Measurements from ENCODE around the gene BICD2. TPM values are rescaled to one million over a fixed set of nuclear protein-coding genes. Genes with fewer than 3 reads are reported as not detected.
A peak's percentile ranks its signal among the peaks of the same experiment; 100 is the strongest.

The BICD2 gene
- total RNA-seq, 1 donor from 2014 or later: 52.5 TPM

DNA sequence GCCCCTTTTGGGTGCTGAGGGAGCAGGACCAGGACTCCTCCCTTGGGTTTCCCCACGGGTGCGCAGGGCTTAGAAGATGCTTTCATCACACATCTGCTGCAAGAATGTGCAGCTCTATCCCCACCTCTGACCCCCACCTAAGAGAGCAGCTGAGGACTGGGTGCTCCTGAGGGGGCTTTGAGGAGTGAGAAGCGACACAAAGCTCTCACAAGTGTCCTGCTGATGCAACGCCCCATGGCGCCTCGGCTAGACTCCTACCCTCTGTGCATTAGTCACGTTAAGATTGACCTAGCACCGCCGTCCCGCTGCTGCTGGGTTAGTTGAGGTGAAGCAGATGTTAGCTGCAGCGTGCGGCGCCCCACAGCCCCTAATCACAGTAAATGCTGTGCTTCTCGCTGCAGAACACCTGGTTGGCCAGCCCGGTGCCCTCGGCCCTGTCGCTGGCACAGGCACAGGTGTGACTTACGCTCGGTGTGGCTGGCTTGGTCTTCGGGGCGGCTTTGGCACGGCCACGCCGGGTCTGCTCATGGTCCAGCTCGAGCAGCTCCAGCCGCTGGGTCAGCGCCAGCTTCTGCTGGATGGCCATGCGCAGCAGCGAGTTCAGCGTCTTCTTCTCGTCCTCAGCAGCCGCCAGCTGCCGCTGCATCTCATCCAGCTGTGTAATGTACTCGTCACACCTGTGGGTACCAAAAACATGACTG lies 49.7 kb downstream of the BICD2 start:
- no peak for DNase-seq (ENCODE audit: low spot score)

DNA sequence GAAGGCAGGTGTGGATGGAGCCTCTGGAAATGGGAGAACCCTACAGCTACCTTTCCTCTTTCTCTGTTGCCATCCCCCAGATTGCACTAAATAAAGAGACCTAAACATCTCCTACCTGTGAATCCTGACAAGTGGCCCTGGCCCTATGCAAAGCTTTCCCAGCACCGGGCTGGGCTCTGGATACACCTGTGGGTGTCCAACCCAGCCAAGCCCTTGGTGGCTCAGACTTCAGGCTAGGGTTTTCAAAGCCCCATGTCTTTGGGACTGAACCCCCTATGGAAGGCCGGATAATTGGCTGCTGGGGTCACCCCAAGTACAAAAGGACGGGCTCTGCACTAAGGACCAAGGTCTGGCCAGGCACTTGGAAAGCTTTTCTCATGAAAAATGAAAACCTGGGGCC lies 50.6 kb downstream of the BICD2 start:
- DNase-seq (ENCODE audit: low spot score): no peak

DNA sequence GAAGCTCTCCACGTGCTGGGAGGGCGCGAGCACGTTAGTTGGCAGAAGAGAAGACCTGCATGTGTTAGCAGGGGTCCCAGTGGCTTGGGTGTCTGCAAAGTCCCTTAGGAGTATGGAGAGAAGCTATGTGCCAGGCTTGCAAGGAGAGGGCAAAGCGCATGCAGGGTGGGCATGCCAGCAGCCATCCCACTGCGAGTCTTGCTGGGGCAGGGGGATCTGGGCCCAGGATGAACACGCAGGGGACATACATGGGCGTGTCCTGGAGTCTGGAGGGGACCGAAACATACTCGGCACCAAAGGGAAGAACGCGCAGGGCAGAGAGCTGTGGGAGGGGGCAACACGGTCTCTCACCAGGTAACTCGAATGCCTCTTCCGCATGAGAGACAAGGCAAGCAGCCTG lies 51.1 kb downstream of the BICD2 start:
- DNase-seq (ENCODE audit: low spot score): no peak

DNA sequence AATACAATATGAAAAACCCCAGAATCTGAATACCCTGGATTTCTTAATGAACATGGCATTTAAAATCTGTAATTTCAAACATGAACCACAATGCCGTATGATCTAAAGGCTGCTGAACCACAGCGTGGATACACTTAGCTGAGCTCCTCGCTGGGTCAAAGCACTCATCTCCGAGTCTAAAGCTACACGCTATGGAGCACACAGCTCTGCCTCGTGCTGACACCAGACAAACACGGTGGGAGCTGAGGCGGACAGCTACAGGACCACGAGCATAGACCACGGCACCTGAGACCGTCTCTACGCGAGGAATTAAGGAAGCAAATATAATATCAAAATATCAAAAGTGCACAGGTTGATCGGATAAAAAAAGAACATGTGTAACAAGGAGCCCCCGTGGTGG lies 51.9 kb downstream of the BICD2 start:
- no peak for DNase-seq (ENCODE audit: low spot score)

DNA sequence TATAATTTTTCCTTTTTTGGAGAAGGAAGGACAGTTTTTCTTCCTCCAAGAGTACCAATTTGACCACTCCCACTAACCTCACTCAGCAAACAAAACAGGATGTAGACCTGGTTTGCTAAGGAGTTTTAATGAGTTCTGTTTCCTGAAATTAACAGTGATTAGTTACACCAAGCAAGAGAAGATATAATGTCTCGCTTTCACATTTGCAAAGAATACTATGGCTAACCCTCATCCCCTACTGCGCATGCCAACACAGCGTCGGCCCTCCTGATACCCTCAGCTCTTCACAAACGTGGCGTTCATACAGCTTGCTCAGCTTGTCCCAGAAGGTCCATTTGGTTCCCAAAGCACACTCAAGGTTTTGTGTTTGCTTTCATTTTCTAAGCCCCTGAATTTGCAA lies 52.8 kb downstream of the BICD2 start:
- DNase-seq (ENCODE audit: low spot score): no peak

DNA sequence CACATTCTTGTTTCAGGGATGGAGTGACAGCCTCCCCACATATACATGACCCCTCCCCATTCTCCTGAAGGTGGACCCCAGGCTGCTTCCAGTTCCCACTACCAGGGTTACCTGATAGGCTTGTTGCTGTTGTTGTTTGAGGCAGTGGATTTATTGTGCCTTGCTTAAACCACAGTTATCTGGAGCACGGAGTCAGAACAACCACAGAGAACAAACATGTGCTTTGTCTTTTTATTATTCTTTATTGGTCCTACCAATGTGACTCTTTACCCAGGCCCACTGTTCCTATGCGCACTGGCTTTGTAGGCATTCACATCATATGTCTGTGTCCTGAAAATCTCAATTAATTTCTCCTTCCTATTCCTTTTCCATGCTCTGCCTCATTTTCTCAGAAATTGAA lies 53.5 kb downstream of the BICD2 start:
- no peak for DNase-seq (ENCODE audit: low spot score)

DNA sequence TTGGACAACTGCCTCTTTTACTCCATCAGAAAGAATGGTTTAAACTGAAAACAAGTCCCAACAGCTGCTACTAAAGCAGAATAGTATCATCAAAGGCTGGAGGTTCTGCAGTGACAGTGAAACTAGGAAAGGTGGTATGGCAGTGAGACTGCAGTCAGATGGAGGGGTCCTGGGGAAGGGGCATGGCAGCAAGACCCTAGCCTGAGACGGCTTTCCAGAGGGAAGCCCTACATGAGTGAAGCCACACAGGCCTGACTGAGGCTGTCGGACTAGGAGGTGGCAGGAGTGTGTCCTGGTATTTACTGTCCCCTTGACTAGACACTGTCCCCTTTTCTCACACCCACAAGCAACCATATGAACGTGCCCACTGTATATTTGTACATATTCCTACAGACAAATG lies 54.3 kb downstream of the BICD2 start:
- DNase-seq (ENCODE audit: low spot score): no peak

DNA sequence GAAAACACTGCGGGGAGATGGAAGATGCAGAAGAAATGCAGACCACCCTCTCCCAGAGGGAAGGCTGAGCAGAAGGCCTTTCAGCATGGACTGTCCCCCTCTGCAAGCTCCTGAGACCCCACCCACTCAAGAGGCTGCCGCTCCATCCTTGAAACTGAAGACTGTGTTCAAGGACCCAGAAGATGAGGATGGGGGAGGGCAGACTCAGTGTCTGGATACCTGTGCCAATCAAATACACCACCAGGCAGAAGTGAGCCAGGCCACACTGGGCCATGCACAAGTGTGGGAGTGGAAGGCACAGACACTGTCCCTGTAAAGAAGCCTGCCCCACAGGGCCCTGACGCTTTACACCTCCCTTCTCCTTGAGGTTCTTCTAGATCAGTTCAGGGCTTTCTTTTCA lies 54.7 kb downstream of the BICD2 start:
- no peak for DNase-seq (ENCODE audit: low spot score)

DNA sequence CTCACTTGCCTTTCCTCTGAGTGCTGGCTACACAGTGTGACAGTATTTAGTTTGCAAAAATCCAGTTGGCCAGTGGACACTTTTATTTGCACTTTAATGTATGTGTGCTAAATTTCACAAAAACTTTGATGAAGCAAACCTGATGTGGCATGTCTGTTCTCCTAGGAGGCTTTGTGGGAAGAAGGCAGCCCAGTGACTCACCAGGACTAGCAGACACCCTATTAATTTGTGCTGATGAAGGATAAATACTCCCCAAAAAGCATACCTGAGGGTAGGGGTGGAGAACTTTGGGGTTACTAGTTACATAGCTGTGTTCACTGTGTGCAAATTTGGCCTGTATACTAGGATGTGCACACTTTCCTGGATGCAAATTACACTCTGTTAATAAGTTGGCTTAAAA lies 55.4 kb downstream of the BICD2 start:
- no peak for DNase-seq (ENCODE audit: low spot score)

DNA sequence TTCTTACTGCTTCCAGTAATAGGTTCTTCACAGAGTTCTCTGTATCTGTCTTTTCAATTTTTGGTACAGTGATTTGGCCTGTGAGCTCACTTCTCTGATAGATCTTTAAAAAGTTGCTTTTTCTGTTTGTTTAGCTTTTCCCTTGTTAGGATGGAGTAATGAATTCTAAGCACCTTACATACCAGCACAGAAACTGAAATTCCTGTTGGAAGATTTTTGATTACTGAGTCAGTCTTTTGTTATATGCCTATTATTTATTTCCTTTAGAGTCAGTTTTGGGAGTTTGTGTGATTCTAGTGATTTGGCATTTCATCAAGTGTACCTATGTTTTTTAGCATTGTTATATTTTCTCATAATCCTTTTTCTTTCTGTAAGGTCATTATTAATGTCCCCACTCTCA lies 57.1 kb downstream of the BICD2 start:
- DNase-seq (ENCODE audit: low spot score): no peak

DNA sequence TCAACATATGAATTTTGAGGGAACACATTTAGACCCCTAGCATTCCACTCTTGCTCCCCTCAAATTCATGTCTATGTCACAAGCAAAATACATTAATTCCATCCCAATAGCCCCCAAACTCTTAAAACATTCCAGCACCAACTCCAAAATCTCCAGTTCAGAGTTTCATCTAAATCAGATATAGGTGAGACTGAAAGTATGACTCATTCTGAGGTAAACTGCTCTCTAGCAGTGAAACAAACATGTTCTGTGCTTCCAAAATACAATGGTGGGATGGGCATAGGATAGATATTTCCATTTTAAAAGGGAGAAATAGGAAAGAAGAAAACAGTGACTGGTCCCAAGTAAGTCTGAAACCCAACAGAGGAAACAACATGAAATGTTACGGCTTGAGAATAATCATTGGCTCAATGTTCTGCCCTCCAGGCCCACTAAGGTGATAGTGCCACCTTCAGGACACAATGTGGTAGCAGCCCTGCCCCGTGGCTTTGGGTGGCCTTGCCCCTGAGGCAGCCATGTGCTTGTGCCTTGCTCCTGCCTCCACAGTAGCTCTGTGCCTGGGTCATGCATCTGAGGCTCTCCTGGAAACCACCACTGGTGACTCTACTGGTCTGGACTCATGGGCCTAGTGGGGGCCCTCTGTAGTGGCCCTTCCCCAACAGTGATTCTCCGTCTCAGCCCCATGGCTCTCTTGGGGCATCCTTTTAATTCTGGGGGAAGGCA lies 58.3 kb downstream of the BICD2 start:
- DNase-seq (ENCODE audit: low spot score): no peak

DNA sequence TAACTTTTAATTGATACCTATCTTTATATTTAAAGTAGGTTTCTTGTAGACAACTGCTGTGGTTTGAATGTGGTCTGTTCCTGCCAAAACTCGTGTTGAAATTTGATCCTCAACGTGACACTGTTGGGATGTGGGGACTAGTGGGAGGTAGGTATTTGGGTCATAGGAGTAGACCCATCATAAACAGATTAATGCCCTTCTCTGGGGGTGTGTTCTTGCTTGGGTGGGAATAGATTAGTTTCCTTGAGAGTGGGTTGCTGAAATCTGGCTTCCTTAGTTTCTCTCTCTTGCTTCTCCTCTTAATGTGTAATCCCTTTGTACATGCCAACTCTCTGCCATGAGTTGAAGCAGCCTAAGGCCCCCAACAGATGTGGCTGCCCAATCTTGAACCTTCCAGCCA lies 60.1 kb downstream of the BICD2 start:
- DNase-seq (ENCODE audit: low spot score): no peak

DNA sequence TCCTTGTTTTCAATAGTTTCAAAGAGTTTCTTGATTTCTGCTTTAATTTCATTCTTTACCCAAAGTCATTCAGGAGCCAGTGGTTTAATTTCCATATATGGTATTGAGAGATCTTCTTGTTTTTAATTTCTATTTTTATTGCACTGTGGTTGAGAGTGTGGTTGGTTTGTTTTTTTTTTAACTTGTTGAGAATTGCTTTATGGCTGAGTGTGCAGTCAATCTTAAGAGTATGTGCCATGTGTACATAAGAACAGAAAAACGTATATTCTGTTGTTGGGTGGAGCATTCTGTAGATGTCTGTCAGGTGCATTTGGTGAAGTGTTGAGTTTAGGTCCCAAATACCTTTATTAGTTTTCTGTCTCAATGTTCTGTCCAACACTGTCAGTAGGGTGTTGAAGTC lies 68.0 kb downstream of the BICD2 start:
- no peak for DNase-seq (ENCODE audit: low spot score)

DNA sequence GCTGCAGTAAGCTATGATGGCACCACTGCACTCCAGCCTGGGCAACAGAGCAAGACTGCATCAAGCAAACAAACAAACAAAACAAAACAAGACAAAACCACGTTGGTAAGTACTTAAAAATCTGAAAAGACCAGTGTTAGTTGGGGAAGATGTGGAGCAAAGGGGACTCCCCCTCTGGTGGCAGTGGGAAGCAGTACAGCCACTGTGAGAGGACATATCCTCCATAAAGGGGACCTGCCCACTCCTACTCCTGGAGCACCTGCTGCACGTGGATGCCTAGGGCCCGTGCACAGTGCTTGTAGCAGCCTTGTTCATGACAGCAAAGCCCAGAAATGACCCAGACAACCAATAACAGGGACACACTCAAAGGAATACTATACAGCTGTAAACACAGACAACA lies 77.7 kb downstream of the BICD2 start:
- DNase-seq (ENCODE audit: low spot score): no peak

DNA sequence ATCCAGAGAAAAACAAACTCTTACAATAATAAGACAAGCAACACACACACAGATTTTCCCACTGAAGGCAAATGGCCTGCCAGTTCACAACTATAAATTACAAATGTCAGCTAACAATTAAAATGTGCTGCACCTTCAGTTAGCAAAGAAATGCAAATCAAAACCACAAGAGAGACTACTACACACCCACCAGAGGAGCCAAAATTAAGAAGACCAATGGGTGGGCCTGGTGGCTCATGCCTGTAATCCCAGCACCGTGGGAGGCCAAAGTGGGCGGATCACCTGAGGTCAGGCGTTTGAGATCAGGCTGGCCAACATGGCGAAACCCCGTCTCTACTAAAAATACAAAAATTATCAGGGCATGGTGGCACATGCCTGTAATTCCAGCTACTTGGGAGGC lies 79.6 kb downstream of the BICD2 start:
- no peak for DNase-seq (ENCODE audit: low spot score)

DNA sequence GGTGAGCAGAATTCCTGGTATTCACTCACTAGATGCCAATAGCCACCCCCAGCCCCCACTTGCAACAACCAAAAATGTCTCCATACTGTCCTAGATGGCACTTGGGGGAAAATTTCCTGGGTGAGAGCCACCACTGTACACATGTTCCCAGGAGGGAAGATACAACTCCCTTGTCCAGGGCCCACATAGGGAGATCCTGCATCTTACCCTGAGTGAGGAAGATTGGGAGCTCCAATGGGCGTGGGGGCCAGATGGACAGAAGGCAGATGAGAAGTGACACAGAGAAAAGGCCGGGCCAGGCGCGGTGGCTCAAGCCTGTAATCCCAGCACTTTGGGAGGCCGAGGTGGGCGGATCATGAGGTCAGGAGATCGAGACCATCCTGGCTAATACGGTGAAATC lies 82.4 kb downstream of the BICD2 start:
- no peak for DNase-seq (ENCODE audit: low spot score)

DNA sequence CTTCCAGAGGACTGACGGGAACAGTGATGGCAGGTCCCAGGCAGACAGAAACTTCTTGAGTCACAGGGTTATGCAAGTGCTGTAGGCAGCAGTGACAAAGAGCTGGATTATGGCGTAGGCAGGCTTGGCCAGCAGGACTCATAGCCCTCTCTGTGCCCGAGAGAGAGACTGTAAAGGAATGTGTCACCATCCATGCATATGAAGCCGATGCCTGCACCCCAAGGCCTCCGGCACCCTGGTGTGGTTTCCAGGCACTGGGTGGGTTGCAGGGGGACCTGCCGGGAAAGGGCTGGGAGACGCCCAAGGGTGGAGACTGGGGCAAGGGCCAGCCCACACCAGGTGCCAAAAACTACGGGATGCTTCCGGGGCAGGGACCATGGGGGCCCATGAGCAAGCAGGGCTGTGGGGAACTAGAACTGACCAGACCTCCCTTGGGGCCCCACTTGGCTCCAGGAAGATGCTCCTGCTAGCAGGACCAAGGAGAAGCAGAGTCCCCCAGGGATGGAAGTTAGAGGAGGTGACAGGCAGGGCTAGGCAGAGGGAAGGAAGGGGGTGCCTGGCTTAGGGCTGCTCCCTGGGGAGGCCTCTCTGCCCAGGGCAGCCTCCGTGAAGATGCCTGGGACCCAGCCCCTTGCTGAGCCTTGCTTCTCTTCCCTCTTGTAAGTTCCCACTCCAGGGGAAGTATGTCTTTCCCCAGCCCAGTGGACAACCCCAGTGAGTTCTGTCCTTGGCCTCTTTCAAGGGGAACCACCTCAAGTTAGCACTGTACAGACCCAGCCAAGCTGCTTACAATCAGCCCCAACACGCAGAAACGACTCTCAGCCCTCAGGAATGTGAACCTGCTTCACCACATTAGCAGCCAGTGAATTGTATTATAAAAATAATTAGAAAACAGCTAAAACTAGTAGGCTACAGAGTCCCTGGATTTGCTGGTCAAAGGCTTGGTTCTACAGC lies 84.2 kb downstream of the BICD2 start:
- peak; percentile 48 for DNase-seq (ENCODE audit: low spot score)

DNA sequence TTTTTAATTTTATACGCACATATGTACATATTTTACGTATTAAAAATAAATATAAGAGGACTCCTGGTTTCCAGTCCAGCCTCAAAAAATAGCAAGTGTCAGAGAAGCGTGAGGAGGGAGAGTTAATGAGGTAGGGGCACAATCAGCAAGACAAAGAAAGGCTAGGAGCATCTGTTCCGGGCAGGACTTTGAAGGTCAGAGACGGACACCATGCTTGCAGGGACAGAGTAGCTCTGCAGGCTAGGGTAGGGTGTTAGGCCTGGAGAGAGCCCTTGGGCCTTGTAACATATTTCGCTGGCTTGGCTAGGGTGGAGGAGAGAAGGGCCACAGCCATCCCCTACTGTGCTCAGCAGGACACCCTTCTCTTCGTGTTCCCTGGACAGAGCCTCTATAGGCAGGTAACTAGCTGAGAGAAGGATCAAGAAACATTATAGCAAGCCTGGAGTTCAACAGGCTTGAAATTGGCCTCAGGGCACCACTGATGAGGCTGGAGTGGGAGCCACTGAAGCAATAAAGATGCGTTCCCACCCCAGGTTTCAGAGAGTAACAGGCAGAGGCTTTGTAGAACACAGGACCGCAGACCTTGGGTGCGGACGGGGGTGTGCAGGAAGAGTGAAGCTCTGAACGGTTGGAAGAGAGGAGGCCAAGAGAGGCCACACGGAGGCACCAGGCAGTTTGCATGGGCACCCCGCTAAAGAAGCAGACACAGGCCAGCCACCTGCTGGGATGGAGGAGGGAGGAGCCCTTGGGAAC lies 85.0 kb downstream of the BICD2 start:
- no peak for DNase-seq (ENCODE audit: low spot score)

DNA sequence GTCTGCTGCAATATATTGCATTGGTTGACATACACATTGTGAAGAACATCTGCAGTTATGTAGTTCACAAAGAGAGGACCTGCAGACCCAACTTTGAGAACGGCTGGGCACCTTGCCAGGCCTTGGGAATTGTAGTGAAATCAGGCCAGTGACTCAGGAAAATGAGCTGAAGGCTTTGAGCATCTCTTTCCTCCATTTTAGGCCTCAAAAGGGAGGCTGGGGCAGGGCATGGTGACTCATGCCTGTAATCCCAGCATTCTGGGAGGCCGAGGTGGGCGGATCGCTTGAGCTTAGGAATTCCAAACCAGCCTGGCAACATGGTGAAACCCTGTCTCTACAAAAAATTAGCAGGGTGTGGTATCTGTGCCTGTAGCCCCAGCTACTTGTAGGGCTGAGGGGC lies 93.3 kb downstream of the BICD2 start:
- DNase-seq (ENCODE audit: low spot score): peak; percentile 79

DNA sequence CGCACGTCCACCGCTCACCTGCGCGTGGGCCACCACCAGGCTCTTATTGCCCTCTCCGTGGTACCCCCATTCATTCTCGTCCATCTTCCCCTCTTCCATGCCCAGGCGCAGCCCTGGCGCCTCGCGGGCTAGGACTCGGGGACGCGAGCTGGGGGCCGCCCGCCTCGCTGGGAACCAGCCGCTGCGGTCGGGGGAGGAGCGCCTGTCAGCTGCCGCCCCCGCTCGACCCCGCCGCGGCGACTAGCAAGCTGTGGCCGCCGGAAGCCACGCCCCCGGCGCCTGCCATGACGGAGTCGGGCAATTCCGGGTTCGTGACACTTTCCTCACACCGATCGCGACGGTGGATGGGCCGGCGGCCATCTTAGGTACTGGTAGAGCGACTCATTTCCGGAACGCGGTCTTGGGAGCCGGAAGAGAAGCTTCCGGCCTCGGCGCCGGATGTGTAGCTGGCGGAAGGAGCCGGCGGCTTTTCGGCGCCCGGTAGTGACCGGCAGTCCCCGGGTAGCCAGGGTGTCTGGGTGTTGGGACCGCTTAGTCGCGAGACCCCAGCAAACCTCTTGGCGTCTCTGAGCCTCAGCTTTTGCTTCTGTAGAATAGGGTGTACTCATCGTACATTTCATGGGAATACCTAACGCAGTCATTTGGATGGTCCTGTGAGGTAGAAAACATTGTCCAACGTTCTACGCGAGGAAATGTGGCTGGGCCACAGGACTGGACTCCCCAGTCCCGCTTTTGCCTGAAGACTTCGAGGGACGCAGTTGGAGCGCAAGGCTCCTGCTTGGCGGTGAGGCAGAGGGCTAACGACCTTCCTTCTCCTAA lies 94.5 kb downstream of the BICD2 start, which contains the start of gene IPPK:
Gene IPPK (minus strand): TSS at position 242 of the 819 bp plus-strand sequence. CDS start 143 bp downstream, at position 99.
- DNase-seq (ENCODE audit: low spot score): peak; percentile 99

DNA sequence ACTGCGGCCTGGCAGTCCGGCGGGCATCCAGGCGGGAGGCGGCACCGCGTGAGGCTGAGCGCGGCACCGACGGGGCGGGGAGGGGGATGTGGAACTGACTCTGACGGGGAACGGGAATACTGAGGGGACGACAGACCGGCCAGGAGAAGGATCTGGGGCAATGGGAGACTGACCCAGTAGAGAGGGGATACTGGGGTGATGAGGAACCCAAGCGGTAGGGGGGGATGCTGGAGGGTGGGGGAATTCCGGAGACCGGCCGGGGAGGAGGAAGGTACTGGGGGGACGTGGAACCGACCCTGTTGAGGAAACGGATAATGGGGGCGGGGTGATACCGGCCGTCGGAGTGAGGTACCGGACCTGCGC lies 95.1 kb downstream of the BICD2 start:
- no peak for DNase-seq (ENCODE audit: low spot score)
